LHCN-M2 (cell line): Measurements from ENCODE around the gene IFT81. TPM values are rescaled to one million over a fixed set of nuclear protein-coding genes. Genes with fewer than 3 reads are reported as not detected.

Experiments
- DNase-seq: peaks from one replicate; pipeline ENCODE4 v3.0.0-alpha.2; 2012; ENCODE audit warnings: low read depth
- total RNA-seq: library from RNA; depleted of rRNA; stranded (reverse); fragments of >200 nt; gene quantifications from 2 replicates; pipeline ENCODE4 v1.2.3, GENCODE V29; 2014

IFT81 gene
- total RNA-seq, 1 experiment from 2014 or later = 16.9 TPM

DNA sequence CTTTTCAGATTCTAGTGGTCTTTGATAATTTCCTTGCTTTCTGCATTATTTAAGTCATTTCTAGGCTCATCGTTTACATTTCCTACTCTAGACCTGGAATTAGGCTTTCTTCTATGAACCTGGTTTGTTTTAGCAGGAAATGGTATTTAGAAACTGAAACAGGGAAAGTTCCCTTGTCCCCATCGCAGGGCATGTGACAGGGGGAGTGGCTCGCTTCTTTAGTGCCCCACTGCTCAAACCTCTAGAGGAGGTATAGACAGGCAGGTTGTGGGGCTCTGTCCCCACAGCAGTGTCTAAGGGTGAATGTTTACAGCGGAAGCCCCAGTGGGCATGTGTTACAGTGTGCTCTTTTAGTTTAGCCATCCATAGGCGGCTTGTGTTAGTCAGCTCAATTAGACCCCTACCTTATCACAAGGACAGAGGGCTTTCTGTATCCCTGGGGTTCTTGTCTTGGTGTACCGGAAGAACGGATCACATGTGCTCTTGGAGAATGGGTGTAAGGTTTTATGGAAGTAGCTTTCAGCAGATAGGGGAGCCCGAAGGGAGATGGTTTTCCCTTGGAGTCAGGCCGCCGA lies 25.0 kb downstream of the IFT81 start:
- no peak for DNase-seq

DNA sequence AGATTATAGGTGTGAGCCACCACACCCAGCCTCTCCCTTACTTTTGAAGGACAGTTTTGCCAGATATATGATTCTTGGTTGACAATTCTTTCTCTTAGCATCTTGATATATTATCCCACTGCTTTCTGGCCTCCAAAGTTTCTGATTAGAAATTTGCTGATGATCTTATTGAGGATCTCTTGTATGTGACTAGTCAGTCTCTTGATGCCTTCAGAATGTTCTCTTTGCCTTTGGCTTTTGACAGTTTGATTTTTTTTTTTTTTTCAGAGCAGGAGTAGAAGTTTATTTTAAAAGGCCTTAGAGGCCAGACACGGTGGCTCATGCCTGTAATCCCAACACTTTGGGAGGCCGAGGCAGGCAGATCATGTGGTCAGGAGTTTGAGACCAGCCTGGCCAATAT lies 32.6 kb downstream of the IFT81 start:
- no peak for DNase-seq

DNA sequence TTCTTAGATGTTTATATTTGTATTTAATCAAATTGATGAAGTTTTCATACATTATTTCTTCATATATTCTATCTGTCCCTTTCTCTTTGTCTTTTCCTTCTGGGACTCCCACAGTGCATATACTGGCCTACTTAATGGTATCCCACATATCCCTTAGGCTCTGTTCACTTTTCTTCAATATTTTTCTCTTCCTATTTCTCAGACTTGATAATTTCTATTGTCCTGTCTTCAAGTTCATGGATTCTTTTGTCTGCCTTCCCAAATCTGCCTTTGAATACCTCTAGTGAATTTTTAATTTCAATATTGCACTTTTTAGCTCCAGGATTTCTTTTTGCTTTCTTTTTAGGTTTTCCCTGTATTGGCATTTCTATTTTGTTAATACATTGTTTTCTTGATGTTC lies 33.4 kb downstream of the IFT81 start:
- no peak for DNase-seq

DNA sequence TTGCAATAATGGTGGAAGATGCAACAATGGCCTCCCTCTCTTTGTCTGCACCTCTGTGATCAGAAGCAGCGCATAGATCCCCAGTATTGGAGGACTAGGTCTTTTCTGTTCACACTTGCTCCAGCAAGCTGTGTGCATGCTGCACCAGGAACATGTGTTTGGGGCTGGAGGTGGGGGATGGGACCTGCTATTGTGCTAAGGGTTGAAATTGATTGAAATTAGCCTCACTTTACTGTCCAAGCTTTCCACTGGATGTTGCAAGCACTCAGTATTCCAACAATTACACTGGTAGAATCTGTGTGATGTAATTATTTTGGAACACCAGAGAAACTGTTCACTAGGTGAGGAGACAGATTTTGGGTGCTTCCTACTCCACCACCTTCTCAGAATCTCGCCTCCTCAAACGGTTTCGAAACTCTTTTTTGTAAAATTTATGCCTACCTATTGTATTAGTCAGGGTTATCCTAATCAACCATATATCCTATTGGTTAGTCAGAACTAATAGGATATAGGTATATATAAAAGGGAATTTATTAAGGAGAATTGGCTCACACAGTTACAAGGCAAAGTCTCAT lies 35.6 kb downstream of the IFT81 start:
- no peak for DNase-seq

DNA sequence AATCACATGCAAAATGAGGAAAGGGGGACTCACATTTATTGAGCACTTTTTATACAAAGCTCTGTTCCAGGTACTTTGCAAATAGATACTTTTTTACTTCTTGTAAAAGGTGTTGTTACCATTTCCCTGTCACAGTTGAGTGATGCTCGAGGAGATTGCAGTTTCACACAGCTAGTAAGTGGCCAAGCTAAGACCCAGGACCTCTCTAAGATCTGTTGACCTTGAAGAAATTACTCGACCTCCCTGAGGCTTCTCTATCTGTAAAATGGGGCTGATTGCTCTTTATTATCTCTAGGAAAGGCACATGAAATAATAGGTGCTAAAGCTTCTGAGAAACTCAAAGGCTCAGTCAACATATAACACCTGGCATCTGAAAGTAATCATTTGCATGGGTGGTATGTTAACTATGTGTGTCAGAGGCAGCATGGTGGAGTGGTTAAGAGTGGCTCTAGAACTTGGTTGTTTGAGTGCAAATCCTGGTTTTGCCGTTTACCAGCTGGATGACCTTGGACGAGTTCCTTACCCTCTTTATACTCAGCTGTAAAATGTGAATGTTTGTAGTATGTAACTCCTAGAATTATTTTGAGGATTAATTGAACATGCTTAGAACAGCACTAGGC lies 41.5 kb downstream of the IFT81 start:
- DNase-seq = no peak

DNA sequence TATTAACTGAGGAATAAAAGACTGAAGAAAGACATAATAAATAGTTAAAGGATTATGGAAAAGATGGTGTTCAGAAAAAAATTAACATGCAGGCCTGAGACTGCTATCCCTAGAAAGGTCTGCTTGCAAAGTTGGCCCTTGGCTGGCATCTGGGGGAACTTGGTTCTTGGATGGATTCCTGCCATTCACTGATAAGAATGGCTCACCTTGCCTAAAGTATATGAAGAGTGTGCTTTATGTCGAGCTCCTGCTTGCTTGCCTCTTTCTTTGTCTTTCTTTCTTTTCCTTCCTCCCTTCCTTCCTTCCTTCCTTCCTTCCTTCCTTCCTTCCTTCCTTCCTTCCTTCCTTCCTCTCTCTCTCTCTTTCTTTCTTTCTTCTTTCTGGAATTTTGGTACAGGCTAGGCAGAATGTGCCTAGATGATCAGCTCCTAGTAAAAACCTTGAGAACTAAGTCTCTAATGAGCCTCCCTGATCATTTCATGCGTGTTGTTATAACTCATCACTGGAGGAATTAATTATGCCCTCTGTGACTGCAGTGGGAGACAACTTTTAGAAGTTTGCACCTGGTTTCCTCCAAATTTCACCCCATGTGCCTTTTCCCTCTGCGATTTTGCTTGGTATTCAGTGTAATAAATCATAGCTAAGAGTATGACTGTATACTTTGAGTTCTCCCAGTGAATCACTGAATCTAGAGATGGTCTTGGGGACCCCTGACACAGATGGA lies 44.7 kb downstream of the IFT81 start:
- no peak for DNase-seq

DNA sequence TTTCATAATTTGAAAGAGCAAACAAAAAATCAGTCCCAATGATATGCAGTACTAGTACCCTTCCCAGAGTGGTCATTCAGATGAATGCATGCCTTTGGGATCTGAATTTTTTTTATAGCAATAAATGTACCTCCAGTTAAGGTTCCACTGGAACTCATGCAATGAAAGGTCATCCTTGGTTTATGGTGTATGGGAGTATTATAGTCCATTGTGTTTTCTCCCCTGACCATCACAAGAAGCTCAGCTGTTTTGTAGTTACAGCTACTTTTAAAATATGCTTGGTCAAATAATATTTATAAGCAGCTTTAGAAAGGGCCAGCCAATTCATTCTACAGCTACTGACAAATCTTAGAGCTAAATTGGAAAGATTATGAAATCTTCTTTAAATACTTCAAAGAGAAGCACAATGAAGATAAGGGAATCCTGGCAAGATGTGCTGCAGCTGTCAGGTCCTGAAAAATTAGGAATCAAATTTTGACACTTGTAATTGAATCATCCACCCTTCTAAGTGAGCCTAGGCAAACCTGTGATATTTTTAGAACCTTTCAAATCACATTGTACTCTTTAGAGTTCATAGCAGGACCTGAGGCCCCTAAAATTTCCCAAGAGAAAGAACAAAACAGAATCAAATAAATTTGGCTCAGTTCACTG lies 46.5 kb downstream of the IFT81 start:
- DNase-seq = peak; percentile 55

DNA sequence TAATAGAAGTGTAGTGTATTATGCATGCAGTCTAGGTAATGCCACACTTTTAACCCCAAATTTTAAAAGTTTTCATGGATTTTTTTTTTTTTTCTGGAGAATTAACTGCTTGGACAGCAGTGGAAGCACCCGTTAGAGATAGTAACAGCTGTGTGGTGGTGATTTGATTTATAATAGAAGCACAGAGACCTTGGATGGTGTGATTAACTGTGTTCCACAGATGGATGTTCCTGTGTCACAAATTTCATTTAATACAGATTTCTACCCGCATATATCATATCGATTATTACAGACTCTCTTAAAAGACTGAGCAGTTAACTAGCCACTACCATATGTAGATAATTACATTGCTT lies 47.0 kb downstream of the IFT81 start:
- DNase-seq = peak; percentile 44

DNA sequence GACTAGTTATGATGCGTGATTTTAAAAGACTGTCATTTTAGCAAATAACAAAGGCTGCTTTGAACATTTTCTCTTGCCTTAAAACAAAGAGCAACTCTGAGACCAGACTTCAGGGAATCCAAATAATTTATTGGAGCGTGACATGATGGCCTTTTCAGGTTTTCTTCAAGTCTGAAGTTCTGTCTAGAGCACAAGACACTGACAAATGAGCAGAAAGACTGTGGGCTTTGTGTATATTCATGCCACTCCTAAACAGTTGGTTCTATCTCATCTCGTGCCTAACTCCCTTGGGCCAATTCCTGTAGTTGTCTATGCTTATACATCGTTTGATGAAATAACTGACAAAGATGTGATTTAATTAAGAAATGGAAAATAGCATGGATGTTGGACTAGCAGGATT lies 47.5 kb downstream of the IFT81 start:
- DNase-seq = no peak

DNA sequence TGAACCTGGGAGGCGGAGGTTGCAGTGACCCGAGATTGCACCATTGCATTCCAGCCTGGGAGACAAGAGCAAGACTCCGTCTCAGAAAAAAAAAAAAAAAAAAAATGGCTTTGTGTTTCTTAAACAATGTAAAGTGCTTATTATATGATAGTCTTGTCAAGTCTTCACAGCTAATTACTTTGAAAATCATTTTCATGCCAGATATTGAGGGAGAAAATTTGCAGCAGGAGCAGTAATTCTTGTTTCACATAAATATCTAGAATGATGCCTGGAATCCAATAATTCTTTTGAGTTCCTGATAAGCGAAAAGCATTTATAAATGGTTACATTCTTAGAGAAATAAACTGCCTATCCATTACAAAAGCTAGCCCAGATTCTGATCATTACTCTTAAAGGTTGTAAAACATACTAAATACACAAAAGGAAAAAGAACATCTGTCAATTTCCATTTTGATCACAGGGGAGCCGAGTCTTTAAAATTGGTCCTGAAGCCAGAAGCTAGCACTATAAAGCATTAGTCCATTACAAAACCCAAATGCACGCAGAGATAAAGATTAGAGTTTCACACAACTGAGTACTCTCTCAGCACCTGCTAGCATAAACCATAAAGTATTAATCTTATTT lies 50.3 kb downstream of the IFT81 start:
- DNase-seq = no peak

DNA sequence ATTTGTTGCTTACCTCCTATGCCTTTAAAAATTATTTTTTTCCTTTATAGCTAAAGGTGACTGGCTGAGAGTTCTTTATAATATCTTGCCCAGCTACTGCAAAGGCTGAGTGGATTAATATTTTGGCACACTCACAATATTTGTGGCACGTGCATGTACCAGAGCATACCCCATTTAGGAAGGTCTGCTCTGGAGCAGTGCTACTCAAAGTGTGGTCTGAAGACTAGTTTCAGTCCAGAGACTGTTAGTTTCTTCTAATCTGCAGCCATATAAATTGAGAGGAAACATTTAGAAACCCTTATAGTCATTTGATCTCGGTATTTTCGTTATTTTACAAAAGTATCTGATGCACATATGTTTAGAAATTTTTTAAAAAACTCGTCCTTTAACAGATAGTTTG lies 51.0 kb downstream of the IFT81 start:
- no peak for DNase-seq

DNA sequence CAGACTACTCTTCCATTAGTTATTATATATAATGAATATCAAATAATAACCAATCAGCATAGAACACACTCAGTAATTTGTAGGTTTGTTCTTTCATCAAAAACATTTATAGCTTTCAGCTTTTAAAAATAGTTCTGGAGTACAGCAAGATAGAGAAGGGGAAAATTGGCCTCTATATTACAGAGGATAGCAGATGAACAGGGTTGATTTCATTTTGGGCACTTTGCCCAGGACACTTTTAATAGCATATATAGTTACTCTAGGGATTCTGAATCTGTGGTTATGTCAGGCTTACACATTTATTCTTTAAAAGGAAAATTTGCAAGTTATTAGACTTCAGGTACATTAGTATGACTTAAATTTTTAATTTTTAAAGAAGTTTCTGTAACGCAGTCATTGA lies 52.6 kb downstream of the IFT81 start:
- peak; percentile 77 for DNase-seq

DNA sequence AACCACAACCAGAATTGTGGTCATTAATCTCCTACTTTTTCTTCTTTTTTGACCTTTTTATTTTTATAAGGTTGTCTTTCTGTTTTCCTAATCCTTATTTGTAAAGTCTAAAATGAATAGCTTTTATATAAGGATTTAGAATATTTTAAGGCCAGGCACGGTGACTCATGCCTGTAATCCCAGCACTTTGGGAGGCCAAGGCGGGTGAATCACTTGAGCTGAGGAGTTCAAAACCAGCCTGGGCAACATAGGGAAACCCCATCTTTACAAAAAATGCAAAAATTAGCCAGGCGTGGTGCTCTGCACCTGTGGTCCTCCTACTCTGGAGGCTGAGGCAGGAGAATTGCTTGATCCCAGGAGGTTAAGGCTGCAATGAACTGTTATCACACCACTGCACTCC lies 55.1 kb downstream of the IFT81 start:
- peak; percentile 73 for DNase-seq

DNA sequence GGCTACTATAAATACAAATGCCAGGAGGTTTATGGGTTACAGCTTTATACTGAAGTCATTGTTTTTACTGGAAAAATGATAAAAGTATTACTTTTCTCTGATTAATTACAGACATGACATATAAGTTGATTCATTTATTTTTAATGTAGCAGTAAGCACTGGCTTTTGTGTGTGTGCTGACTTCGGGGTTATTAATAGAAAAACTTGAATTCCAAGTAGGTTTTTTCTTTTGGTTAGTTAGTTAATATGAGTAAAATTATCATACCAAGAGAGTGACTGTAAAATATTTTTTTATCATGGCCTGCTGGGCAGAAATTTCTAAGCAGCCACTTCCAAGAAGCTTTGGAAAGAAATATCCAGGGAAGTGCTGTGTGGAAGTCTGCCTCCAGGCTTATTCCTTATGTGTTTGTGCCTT lies 56.4 kb downstream of the IFT81 start:
- no peak for DNase-seq

DNA sequence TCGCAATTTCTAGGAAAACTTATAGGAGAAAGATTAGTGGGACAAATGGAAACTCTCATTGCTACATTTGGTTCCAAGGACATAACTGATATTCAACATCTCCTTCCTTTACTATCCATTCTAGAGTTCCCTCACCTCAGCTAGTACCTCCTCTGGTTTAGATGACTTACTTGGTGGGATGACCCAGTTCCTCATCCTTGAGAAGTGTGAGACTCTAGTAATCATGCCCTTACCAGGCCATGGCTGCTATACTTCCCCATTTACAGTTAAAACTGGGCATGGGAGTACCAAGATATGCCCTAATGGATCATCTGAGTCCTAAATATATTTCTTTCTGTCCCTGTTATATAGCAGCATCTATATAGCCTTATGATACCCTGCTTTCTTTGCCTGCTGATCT lies 58.1 kb downstream of the IFT81 start:
- no peak for DNase-seq

DNA sequence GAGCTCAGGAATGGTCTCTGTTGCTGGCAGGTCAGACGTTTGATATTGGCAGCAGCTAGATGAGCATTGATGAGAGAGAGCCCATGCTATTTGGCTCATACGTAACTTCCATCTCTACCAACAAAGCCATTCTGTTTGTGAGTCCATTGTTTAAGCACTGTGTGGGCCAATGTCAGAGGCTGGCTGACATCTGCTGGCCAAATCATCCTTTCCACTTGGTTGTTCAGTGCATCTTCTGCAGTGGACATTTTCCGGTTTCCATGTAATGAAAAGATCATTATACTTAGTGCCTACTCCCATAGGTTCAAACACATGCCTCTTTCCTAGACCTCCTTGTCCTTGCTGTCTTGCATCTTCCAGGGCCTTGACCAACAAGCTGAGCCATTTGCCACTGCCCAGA lies 59.2 kb downstream of the IFT81 start:
- no peak for DNase-seq

DNA sequence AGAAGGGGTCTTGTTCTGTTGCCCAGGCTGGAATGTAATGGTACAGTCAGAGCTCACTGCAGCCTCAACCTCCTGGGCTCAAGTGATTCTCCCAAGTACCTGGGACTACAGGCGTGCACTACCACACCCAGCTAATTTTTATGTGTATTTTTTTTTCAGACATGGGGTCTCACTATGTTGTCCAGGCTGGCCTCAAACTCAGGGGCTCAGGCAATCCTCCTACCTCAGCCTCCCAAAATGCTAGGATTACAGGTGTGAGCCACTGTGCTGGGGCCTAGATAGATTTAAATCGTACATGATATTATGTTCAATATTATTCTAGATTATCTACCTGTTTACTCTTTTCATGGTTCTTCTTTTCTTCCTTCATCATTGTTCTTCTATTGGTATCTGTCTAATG lies 61.5 kb downstream of the IFT81 start:
- DNase-seq = no peak

DNA sequence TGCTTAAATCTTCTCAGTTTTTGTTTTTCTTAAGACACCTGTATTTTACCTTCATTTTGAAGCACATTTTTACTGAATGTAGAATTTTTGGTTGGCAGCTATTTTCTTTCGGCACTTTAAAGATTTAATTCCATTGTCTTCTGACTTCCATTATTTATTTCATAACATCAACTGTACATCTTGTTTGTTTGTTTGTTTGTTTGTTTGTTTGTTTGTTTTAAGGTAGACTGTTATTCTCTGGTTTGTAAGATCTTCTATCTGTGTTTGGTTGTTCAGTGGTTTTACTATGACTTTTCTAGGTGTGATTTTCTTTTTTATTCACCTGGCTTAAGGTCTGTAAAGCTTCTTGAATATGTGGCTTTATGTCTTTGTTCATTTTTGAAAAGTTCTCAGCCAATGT lies 61.9 kb downstream of the IFT81 start:
- no peak for DNase-seq

DNA sequence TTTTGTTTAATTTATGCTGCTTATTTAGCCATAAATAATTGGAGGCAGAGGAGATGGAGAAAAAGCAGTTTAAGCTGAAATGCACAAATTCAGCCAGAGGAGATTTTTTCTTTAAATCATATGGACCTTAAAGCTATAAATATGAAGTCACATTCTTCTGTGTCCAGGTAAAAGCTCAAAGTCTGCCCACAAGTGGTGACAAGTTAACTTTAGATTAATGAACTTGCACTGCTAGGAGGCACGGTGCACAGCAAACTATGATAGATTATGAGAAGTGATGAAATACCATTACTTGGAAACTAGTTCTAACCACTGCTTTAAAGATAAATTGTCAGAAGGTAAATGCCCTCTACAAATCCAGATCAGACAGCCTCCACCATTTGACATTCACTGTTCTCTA lies 69.0 kb downstream of the IFT81 start:
- DNase-seq = no peak

DNA sequence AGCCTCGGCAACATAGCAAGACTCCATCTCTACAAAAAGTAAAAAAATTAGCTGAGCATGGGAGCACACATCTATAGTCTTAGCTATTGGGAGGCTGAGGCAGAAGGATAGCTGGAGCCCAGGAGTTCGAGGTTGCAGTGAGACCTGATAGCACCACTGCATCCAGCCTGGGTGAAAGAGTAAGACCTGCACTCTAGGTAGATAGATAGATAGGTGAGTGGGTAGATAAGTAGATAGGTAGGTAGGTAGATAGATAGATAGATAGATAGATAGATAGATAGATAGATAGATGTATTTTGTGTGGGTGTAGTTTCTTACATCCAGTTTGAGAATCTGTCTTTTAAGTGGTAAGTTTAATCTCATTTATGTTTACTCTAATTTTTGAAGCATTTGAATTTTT lies 72.8 kb downstream of the IFT81 start:
- DNase-seq = no peak

DNA sequence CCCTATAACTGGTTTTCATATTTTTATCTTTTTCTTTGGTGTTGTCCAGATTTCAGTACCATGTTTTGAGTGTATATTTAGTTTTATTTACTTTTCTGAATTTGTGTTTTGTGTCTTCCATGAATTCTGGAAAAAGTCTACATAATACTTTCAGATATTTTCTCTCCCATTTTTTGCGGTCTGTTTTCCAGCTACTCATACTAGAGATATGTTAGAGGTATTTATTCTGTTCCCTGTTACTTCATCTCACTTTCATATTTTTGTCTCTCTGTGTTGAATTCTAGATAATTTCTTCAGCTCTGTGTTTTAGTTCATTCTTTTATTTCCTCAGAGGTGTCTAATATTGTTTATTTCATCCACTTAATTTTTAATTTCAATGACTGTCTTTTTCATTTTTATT lies 74.2 kb downstream of the IFT81 start:
- no peak for DNase-seq
